GM19467 (cell line): ENCODE data around the gene RPS6KA2.
"Not testable (repeated sequence)": the region's sequence is repeated elsewhere in the genome, so short reads cannot be mapped to it uniquely, and the experiment has no call there.

Experiments
- ATAC-seq: cut with Tn5 transposase; IDR thresholded peaks from one replicate; pipeline ENCODE4 v1.9.1; 2021; ENCODE audit warnings: mild to moderate bottlenecking, moderate library complexity; ENCODE audit not compliant: unreplicated experiment

Gene RPS6KA2

DNA sequence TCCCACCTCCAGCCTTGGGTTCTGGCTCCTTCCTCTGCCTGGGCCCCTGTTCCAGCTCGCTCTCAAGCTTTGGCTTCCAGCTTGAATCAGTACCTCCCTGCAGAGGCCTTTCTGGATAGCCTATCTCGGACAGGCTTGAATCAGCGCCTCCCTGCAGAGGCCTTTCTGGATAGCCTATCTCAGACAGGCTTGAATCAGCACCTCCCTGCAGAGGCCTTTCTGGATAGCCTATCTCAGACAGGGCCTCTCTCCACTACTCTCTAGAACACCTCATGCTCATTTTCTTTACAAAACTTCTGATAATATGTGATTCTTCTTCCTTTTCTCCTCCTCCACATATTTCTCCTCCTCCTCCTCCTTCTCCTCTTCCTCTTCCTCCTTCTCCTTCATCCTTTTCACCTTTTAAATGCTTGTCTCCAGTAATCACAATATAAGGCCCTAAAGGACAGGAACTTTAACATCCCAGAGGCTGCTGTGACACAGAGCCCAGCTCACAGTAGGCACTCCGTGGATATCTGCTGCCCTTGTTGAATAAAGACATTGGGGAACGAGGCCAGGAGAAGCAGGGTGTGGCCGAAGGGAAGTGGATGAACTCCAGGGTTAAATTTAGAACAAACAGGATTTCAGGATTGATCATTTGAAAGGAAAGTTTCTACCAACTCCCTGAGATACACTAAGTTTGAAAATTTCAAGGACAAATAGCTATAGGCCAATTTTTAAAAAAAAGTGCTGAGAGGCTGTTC, 9.3 kb upstream of the RPS6KA2 start:
- no peak for ATAC-seq

DNA sequence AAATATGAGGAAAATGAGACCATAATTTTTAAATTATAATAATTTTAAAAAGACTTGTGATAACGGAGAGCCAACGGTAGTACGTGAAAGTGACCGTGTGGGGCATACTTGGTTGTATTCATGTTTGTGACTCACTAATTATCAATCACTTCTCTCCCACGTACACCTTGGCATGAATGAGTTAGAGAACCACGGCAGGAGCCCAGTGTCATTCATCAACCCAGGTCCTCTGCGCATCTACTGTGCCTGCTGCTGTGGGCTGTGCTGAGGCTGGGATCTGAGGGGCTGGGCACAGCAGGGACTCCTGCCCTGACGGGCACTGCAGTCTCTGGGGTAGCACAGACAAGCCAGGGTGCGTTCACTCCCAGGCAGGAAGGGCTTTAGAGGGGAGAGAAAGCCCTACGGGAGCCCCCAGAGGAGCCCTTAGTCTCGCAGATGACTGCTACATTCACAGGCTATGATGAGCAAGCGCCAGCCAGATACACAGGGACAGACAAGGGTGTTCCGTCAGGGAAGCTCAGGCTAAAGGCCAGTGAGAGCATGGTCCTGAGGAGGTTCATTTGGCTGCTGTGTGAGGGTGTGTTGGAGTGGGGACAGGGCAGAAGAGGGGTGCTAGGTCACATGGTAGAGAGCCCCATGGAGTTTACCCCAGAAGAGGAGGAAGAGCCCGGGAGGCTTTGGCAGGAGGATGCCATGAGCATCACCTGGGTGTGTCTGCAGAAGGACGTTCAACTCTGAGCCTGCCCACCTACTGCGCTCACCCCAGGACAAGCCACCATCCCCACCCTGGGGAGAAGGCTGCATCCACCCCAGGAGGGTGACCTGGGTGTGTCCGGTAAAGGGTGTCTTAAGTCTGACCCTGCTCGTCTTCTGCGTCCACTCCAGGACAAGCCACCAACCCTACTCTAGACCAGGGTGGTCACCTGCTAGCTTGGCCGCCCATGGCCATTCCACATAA, 8.2 kb upstream of the RPS6KA2 start:
- ATAC-seq, result no peak

DNA sequence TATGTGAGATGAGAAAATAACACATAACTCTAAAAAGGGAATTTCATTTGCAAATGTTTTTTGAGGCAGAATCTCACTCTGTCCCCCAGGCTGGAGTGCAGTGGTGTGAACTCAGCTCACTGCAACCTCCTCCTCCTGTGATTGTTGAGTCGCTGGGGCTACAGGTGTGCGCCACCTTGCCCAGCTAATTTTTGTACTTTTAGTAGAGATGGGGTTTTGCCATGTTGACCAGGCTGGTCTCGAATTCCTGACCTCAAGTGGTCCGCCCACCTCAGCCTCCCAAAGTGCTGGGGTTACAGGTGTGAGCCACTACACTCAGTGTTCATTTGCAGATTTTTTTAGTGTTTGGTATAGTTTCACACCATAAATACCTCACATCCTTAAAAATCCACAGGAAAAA, 7.5 kb upstream of the RPS6KA2 start:
- not testable (repeated sequence) for ATAC-seq

DNA sequence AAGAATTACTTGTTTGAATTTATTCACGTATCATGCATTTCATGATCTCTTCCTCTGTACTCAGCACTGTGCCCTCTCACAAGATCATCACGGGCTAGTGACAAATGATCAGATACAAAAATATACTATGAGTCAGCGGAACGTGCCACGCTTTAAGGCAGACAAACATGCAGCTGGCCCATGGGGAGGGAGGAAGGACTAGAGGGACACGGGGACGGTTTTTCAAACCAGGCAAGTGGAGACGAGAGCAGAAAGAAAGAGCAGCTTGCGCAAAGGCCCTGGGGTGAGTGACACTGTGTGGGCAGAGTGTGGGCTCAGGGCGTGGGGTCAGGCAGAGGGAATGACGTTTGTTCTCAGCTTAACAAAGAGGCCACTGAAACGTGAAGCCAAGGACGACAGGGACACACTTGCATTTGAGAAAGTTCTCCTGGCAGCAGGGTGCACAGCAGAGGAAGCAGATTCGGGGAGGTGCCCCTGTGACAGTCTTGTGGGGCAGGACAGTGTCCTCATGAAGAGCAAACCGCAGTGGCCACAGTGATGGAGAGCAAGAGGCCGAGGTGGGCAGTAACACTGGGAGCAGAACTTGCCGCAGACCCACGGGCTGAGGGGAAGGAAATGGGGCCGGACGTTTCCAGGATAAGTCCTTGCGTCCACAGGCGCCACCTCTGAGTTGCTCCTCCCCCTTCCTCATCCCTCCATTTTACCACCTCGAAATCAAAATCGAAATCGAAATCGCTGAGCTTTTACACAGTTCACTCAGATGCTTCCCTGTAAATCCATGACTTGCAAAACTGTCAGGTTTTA, 6.9 kb upstream of the RPS6KA2 start:
- ATAC-seq, result no peak

DNA sequence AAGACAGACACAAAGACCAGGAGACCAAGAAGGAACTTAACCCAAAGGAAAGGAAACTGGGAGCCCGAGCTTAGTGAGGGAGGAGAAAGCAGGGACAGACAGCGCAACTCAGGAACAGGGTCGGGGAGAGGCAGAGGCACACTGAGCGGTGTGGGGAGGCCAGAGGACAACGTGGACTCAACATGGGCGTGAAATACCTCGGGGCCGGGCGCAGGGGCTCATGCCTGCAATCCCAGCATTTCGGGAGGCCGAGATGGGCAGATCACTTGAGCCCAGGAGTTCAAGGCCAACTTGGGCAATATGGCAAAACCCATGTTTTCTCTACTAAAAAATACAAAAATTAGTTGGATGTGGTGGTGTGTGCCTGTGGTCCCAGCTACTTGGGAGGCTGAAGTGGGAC, 5.7 kb upstream of the RPS6KA2 start:
- no peak for ATAC-seq

DNA sequence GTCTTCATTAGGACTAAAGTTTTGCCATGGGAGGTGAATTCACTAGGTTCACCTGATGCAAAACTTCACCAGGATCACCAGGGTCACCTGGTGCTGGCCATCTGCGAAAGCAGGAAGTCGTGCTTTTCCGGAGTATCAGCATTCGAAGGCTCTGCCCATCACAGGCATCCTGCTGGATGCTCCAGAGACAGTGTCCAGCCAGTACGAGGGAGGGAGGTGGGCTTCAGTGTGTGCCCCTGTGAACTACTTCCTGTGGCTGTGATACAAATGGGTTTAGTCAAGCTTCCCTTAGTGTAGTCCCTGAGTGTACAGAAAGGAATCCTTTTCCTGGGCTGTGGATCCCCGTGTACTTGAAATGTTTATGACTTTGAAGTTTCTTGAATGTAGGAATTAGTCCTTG, 3.4 kb upstream of the RPS6KA2 start:
- ATAC-seq, result no peak

DNA sequence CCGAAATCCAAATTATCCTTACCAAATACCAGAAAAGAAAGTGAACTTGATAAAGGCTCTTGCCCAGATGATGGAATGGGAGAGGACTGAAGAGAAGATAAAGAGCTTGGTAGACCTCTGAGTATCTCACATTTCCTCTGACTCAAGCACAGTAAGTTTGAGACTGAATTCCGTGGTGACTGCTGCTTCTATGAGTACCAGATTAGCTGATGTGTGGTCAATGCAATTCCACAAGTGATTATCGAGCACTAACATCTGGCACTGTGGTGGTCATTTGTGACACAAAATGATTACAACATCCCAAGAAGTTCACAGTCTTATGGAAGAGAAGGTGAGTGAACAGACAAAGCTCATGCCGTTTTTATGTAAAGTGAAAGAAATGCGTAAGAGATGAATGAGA, 2.6 kb upstream of the RPS6KA2 start:
- no peak for ATAC-seq

DNA sequence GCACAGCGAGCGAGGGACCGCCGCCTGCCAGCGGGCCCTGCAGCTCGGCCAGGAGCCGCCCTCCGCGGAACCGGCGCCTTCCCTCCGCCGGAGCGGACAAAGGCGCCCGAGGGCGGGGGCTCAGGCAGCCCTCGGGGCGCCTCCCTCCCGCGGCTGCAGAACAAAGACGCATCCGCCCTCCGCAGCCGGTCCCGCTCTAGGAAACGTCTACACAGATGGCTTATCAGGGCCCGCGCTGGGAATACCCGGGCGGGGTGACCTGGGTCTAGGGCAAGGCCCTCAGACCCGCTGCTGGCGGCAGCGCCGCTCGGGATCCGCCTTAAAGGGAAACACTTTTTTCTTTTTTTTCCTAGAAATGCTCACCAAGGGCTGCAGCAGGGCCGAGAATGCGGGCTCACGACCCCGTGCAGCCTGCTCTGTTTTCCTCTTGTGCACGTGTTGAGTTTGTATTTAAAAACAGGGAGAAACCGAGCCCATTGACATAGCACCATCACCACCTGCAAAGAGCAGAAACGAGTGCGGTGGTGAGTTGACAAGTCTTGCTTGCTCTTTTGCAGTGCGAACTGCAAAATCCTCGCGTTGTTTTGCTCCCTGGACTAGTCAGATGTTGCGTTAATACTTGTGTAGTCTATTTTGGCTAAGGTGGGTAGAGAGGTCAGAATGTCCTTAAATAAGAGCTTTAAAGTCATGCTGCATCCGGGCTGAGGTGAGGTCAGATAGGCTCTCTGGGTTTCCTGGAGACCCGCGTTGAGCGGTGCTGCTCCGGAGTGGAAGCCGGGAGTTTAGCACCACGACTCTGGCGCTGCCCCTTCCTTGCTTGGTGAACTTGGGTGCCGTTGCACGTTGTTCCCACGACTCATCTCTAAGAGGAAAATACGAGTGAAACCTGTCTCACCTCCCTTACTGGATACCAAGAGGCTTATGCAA, 1.1 kb upstream of the RPS6KA2 start:
- ATAC-seq, result peak; percentile 24

DNA sequence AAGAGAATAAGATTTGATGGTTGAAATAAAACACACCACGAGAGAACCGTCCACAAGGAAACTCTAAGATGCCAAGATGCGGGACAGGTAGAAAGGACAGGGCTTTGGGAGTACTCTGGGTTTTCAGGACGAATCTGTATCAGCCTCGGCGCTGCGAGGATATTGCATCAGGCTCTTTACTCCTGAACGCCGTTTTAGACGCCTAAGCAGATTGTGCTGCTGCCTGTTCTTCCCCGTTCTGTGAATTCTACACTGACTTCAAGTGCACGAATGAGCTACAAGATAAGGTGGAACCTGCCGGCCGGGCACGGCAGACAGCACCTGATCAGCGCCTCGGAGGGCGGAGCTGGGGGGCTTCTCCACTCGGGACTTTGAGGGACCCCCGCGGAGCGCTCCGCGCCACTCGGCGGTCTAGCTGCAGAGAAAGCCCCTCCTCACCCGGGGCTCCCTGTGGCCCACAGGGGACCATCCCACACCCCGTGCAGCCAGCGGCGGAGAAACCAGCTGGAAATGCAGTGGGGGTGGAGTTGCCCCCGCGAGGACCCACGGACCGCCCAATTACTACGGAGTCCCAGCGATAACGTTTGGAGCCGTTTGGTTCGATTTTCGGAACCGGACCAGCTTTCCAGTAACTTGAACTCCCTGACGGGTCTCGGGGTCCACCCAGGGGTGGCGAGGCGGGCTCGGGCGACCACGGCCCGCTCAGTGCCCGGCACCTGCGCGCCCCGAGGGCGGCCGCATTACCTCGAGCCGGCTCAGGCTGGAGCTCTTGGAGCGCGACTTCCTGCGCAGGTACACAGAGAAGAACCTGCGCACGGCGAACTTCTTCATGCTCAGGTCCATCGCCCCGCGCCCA, 646 bp downstream of the RPS6KA2 start:
- ATAC-seq, result peak; percentile 2

DNA sequence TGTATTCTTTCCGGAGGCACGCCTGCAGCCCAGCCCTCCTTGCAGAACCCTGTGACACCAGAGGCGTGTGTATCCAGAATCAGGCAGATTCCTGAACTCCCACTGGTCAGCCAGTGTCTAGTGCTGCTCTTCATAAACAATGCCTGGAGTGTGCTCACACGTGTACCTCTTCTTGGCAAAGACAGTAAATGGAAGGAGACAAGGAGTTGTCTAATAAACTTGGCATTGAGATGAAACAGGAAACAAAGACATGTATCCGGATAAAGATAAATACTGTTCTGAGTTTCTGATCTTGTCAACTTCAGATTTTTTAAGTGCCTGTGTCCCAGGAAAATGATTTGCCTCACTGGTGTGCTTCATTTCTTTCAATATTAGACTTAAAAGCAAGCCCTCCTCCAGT, 1.7 kb downstream of the RPS6KA2 start:
- ATAC-seq, result no peak

DNA sequence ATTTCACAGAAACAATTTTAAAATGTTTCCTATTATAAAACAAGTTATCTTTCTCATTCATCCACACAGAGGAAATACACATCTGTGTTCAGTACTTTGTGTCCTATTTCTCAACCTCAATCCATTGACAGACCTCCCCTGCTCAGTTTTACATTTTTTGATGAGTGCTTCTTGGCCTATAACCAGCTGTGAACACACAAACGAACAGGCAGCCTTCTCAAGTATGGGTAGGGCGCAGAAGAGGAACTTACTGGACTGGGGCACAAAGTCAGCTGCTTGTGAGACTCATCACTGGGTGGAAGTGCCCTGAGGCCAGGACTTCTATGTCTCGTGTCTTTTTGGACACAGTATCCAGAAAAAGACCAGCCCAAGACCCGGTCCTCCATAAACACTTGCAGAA, 2.8 kb downstream of the RPS6KA2 start:
- no peak for ATAC-seq

DNA sequence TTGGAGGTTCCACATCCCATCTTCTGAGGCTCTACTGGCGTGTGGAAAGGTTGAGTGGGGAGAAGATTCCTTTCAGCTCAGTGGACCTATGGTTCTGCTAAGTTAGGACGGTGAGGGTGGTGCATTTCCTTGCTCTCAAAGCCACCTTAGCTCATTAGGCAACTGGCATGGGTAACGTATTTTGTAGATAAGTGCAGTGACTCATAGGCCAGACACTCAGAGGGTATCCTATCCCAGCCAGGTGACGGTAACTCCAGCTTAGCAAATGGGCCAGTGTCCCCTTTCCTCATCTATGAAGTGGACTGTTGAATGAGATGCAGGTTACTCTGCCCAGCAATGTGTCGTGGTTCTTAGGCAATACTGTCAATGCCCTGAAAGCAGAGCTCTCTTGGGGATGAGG, 3.7 kb downstream of the RPS6KA2 start:
- no peak for ATAC-seq

DNA sequence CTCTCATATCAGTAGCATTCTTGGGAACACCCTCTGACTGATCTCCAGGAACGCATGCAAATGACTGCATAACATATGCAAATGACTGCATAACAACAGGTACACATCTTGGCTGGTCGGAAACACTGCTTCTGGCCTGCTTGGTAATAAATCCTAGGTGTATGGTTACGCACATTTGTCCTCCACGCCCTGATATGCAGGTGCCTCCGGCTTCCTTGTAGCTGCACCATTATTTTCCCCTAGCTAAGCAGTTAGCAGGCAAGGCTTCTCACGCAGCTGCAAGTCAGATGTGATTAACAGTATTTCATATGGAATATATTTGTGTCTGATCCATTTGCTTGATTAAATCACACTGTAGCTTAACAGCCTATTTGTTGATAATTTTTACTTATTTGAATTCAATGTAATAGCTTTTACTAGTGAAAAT, 5.9 kb downstream of the RPS6KA2 start:
- ATAC-seq, result no peak

DNA sequence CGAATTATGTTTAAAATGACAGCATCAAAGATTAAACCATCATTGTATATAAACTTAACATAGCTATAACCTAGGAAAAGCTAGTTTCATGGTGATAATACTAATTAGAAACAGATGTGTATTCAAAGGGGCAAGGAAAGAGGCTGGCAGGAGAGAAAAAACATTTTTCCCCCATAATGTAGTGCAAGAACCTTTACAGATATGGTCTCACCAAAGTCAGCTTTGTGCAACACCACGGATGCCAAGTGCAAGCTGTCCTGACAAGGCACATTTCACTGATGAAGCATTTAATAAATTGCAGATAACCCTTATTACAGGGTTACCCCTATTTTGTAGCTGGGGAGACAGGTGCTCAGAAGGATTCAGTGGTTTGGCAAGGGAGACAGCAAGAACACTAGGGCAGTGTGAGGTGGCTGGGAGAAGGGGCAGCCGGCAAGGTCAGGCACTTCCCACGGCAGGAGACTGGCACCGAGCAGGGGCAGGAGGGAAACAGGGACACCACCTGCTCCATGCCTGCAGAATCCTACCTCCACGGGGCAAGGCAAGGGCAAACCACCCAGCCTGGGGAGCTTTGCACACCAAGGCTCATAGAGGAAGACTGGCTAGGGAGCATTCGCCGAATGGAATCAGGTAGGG, 6.5 kb downstream of the RPS6KA2 start:
- ATAC-seq, result no peak

DNA sequence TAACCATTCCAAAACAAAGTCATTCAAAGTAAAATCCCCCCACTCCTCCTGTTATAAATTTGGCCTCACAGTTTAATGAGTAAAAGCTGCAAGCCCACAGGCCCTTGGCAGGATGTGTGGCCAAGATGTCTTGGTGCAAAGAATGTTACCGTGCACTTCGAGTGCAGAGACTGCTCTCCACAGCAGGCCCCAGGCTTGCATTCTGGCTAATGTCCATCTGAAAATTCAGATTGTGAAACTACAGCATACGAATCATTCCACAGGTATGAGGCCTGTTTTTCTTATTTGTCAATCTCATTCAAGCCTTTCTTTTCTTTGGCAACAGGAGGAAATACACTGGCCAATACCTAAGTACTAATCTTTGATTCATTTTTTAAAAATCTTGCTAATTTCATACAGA, 7.1 kb downstream of the RPS6KA2 start:
- no peak for ATAC-seq

DNA sequence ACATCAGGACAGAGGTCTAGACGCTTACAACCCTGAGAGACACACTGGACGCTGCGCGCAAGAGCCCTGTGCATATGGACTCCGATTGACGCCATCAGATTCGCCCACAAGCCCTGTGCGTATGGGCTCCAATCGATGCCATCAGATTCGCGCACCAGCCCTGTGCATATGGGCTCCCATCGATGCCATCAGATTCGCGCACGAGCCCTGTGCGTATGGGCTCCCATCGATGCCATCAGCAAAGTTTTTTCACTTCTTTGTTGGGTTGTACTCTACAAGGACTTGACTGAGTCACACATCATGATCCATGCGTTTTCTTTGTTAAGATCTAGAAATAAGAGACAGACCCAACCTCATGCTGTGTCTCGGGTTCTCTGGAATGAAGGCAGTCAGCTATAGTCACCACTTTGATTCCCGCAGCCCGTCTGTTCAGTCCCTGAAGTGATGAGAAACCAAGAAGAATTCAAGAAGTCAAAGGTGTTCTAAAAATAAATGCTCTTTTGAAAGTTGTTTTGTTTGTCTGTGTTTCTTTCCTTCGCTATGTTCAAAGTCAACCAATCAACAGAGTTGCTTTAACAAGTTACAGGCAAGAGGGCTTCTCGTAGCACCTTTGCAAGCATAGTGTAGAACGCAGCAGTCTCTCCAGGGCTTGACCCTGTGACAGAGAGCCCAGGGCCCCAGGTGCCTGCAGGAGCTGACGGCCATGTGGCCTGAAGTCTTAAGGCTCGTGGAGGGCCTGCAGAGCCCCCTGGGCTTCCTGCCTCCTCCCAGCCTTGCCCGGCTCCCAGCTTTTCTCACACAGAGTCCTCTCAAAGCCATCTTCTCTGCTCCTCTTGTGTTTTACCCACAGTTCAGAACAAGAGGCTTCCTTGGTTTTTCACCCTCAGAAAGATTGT, 7.9 kb downstream of the RPS6KA2 start:
- ATAC-seq, result no peak

DNA sequence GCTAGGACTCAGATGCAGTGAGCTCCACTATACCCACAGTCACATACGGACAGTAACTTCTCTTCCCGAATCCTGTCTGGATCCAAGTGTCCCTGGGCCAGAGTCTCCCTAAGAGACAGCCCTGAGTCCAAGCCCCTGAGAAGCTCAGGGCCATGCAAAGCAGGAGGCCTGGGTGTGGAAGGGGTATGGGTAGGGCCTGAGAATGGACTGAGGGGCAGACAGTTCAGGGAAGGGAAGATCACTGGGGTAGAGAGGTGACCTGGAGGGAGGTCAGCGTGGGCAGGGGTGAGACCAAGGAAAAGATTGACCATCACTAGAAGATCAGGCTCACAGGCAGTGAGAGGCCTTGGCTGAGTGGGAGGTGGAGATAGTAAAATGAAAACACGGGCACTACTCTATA, 8.8 kb downstream of the RPS6KA2 start:
- no peak for ATAC-seq

DNA sequence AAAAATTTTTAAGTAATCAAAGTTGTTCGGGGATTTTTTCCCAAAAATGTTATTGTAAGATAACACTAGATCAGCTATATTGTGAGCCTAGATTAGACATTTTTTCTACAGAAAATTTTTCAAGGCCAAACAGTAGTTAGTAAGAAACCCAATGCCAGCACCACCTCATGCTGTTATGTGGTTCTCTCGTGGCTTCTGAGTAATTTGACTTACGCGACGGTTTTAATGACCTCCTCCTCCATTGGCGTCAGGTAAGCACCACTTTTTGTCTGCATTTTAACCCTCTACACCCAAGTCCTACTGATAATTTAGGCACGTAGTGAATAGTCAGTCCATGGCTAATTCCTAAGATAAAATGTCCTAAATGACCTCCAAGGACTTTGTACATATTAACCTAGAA, 9.7 kb downstream of the RPS6KA2 start:
- no peak for ATAC-seq
